PC-3 (cell line): ENCODE measurements around the gene GCDH. TPM values are rescaled to one million over a fixed set of nuclear protein-coding genes. Genes with fewer than 3 reads are reported as not detected.
"Not testable (repeated sequence)": the region's sequence is repeated elsewhere in the genome, so short reads cannot be mapped to it uniquely, and the experiment has no call there.

Experiments used
- ATAC-seq: fragments of 200-7000 bp; cut with Tn5 transposase; 2 replicates; pipeline ENCODE4 v1.9.1; 2020; ENCODE audit warnings: mild to moderate bottlenecking, moderate library complexity
- BruUV-seq: library from RNA; stranded (reverse); fragments of 400-500 nt; replicated peaks from 2 replicates; lab custom pipeline; 2021; lab: Mats Ljungman, UMichigan
- CTCF ChIA-PET: fragments of 300-600 bp; sonication (Branson Sonifier 250); formaldehyde crosslinking; loops from one replicate; lab custom pipeline; 2022; ENCODE audit warnings: antibody characterized with exemption; lab: Charles Lee
- POLR2A ChIA-PET: fragments of 300-600 bp; sonication (Branson Sonifier 250); formaldehyde crosslinking; loops from one replicate; lab custom pipeline; 2022; ENCODE audit warnings: antibody characterized with exemption; ENCODE audit not compliant: unreplicated experiment; lab: Charles Lee
- DNase-seq: peaks from one replicate; pipeline ENCODE4 v3.0.0-alpha.2; 2015
- H2AFZ ChIP-seq: fragments of 300-600 bp; sonication (generic); 2 replicates; pipeline ENCODE4 v1.6.0; 2016; ENCODE audit warnings: antibody characterized with exemption, low read length
- H3F3A ChIP-seq: fragments of 300-600 bp; sonication (generic); one replicate; pipeline ENCODE4 v1.6.0; 2017; ENCODE audit warnings: antibody characterized with exemption, low read length, control low read depth, mild to moderate bottlenecking; ENCODE audit not compliant: unreplicated experiment
- H3K27ac ChIP-seq: fragments of 300-600 bp; sonication (generic); 2 replicates; pipeline ENCODE4 v1.5.1; 2016; ENCODE audit warnings: mild to moderate bottlenecking, low read length
- H3K27me3 ChIP-seq: fragments of 300-600 bp; sonication (generic); 2 replicates; pipeline ENCODE4 v1.6.1; 2016; ENCODE audit warnings: low read length, mixed read lengths
- H3K36me3 ChIP-seq: fragments of 300-600 bp; sonication (generic); 2 replicates; pipeline ENCODE4 v1.6.1; 2016; ENCODE audit warnings: low read depth, mixed run types, low read length, mixed read lengths
- H3K4me1 ChIP-seq: fragments of 300-600 bp; sonication (generic); 2 replicates; pipeline ENCODE4 v1.5.1; 2016; ENCODE audit warnings: low read length; ENCODE audit not compliant: insufficient read depth
- H3K4me2 ChIP-seq: fragments of 300-600 bp; sonication (generic); 2 replicates; pipeline ENCODE4 v1.6.0; 2016; ENCODE audit warnings: low read length
- H3K4me3 ChIP-seq: fragments of 300-600 bp; sonication (generic); 2 replicates; pipeline ENCODE4 v1.5.1; 2016; ENCODE audit warnings: mild to moderate bottlenecking, low read length, mixed read lengths
- H3K79me2 ChIP-seq: fragments of 300-600 bp; sonication (generic); 2 replicates; pipeline ENCODE4 v1.6.1; 2017; ENCODE audit warnings: low read length, mixed read lengths
- H3K9ac ChIP-seq: fragments of 300-600 bp; sonication (generic); 2 replicates; pipeline ENCODE4 v1.6.0; 2016; ENCODE audit warnings: mild to moderate bottlenecking, low read length
- H3K9me2 ChIP-seq: fragments of 300-600 bp; sonication (generic); replicated peaks from 2 replicates; pipeline ENCODE4 v1.6.1; 2016; ENCODE audit warnings: mixed run types, low read length, mixed read lengths
- H3K9me3 ChIP-seq: fragments of 300-600 bp; sonication (generic); 2 replicates; pipeline ENCODE4 v1.6.1; 2016; ENCODE audit warnings: low read length, mixed read lengths
- H4K20me1 ChIP-seq: fragments of 300-600 bp; sonication (generic); 2 replicates; pipeline ENCODE4 v1.6.1; 2016; ENCODE audit warnings: low read length, mixed read lengths
- CTCF ChIP-seq: fragments of 300-600 bp; sonication (generic); conservative IDR thresholded peaks from 2 replicates; pipeline ENCODE4 v1.5.1; 2017; ENCODE audit warnings: antibody characterized with exemption, low read depth, mild to moderate bottlenecking, low read length
- EZH2 ChIP-seq: fragments of 300-600 bp; sonication (generic); IDR thresholded peaks from one replicate; pipeline ENCODE4 v1.6.1; 2017; ENCODE audit warnings: antibody characterized with exemption, mild to moderate bottlenecking, low read length; ENCODE audit not compliant: unreplicated experiment
- EZH2phosphoT487 ChIP-seq: fragments of 300-600 bp; sonication (generic); IDR thresholded peaks from 2 replicates; pipeline ENCODE4 v1.6.1; 2018; ENCODE audit warnings: mild to moderate bottlenecking, antibody characterized with exemption, low read length, borderline replicate concordance
- intact Hi-C: fragments of 100-400 bp; cut with micrococcal nuclease; formaldehyde crosslinking; loops from 2 replicates; pipeline ENCODE4 v1.9.0; 2023
- total RNA-seq: library from RNA; depleted of rRNA; stranded (reverse); fragments of >200 nt; gene quantifications from 2 replicates; pipeline ENCODE4 v1.2.3, GENCODE V29; 2014

GCDH gene
- total RNA-seq, 1 experiment from 2014 or later = 37.4 TPM

GRCh38 chr19:12843328-12843727 is 47.6 kb upstream of the GCDH start:
- Histone ChIP-seq H2AFZ (no peak overlapping the region), H3K4me2 (no peak overlapping the region), H3K4me3 (no peak overlapping the region), H3K79me2 (peaks cover 4% of the 10 kb centered on the region), H3K27ac (no peak overlapping the region), H3F3A (peaks cover 9% of the 10 kb centered on the region), H3K27me3 (no peaks in the 10 kb centered on the region), H3K9ac (no peak overlapping the region), H3K9me3 (no peaks in the 10 kb centered on the region), H4K20me1 (0 out of 2 replicates have a peak, but pooled peaks cover 4% of the 10 kb centered on the region), H3K36me3 (no peaks in the 10 kb centered on the region), H3K4me1 (peaks cover 20% of the 10 kb centered on the region), H3K9me2 (no peaks in the 10 kb centered on the region)
- BruUV-seq = no TSS peak
- DNase-seq (no peak), ATAC-seq (no peak)
- CTCF ChIA-PET = no interaction called here
- no peak for TF ChIP-seq EZH2
- TF ChIP-seq CTCF = no peak
- no peak for TF ChIP-seq EZH2phosphoT487
- intact Hi-C loops = no loop called here
- POLR2A ChIA-PET = no interaction called here

- no peaks in the 10 kb centered on the region for H3K9me2 ChIP-seq
- H3K4me1 ChIP-seq = peaks cover 17% of the 10 kb centered on the region
- no peaks in the 10 kb centered on the region for H3K36me3 ChIP-seq
- H3K4me3 ChIP-seq = no peak overlapping the region
- TF ChIP-seq CTCF (no peak), EZH2 (no peak), EZH2phosphoT487 (no peak)
- H3K4me2 ChIP-seq = no peak overlapping the region
- ATAC-seq (peak; percentile 44), DNase-seq (peak; percentile 39)
- no peak overlapping the region for H3K9ac ChIP-seq
- 0 out of 2 replicates have a peak, but pooled peaks cover 4% of the 10 kb centered on the region for H4K20me1 ChIP-seq
- H3K9me3 ChIP-seq = no peaks in the 10 kb centered on the region
- intact Hi-C loops = no loop called here
- ChIA-PET CTCF (no interaction called here), POLR2A (interaction anchor here (1.1 kb wide), 1 partner anchor 51 kb away, joined by 5 read pairs; no protein-coding TSS in a partner anchor)
- H3K79me2 ChIP-seq = peaks cover 4% of the 10 kb centered on the region
- H3F3A ChIP-seq = peaks cover 9% of the 10 kb centered on the region
- no peak overlapping the region for H3K27ac ChIP-seq
- no TSS peak for BruUV-seq
- no peaks in the 10 kb centered on the region for H3K27me3 ChIP-seq
- H2AFZ ChIP-seq = no peak overlapping the region
These were observed 46.8 kb upstream of the GCDH start for GRCh38 chr19:12843999-12844732.

- H3K9me3 ChIP-seq, H3K4me3 ChIP-seq, H3K79me2 ChIP-seq, ATAC-seq, H2AFZ ChIP-seq, H3K27me3 ChIP-seq, DNase-seq, H3K9ac ChIP-seq, BruUV-seq, H4K20me1 ChIP-seq, H3F3A ChIP-seq, POLR2A ChIA-PET, H3K27ac ChIP-seq, H3K36me3 ChIP-seq, H3K9me2 ChIP-seq, H3K4me2 ChIP-seq: not testable (repeated sequence)
- peaks cover 14% of the 10 kb centered on the region for H3K4me1 ChIP-seq
- CTCF ChIA-PET = interaction anchor here (0.5 kb wide), 1 partner anchor 44 kb away, joined by 6 read pairs; no protein-coding TSS in a partner anchor
- intact Hi-C loops = loop anchor here (5.0 kb wide), 2 partner anchors 69 to 84 kb away; partner anchors contain the start of gene HOOK2
These were observed 44.3 kb upstream of the GCDH start for GRCh38 chr19:12846613-12847012.
